NCI-H146 (cell line): ENCODE data around the gene COX11.

Source experiments
- DNase-seq: peaks from one replicate; lab custom pipeline; 2025; lab: John Stamatoyannopoulos, UW

Gene COX11

GRCh38 chr17:54967621-54968261, 713 bp downstream of the COX11 start:
- DNase-seq = peak; percentile 42

DNA sequence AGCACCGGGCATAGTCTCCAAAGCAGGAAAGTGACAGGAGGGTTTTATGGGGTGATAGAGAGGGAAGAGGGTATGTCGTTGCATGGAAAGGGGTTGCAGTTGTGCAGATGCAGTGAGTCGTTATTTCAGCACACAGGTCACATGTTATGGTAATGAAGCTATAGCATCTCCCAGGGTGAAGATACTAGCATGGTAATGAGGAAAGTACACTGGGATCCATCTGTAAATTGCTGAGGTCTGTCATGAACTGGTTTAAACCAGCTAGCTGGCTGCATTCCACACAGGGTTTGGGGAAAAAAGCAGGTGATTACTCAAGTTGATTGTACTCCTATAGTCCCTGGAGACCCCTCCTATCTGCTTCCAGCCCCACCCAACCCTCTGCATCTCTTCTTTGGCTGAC, 11.7 kb downstream of the COX11 start:
- no peak for DNase-seq

- no peak for DNase-seq
Measured at GRCh38 chr17:54951286-54951685, 17.2 kb downstream of the COX11 start.

DNA sequence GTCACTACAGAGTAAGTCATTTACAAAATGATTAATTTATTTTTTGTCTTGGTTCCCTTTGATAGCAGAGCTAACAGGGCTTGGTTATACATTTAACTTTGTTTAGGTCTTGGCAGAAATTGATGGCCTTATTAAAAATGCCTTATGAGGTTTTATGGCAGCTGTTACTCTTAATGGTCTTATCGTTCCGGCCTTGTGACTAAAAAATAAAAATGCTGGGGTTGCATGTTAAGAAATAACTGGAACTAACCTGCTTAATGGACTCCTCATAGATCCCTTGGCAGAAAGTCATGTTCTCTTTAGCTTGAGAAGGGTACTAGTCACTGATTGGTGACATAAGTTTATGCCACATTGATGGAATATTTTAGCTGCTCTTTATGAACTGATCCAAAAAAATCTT, 18.3 kb downstream of the COX11 start:
- no peak for DNase-seq

GRCh38 chr17:54948380-54948779, 20.1 kb downstream of the COX11 start:
- DNase-seq = no peak

DNA sequence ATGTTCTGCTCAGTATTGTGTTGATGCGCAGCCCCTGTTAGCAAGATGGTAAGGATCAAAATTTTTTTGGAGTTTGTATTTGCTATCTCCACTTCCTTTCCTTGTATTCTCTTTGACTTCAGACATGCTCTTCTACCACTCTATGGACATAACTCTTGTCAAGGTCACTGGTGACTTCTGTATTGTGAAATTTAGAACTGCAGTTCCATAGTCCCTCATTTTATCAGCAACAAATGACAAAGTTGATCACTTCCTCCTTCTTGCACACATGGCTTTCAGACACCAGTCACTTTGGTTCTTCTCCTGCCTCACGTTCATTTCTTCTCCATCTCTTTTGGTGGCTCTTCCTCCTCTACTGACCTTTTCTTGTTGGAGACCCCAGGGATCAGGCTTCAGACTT, 21.1 kb downstream of the COX11 start:
- DNase-seq = no peak

DNA sequence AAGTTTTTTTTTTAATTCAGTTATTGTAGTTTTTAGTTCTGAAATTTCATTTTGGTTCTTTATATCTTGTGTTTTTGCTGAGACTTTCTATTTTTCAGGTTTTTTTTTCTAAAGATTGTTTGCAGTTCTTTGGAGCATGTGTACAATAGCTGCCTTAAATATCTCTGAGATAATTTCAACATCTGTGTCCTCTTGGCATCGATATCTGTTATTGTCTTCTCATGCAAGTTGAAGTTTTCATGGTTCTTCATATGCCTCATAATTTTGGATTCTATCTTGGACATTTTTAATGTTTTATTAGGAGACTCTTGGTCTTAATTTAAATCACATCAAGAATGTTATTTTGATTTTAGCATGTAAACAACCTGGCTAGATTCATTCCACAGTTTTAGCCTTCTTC, 22.8 kb downstream of the COX11 start:
- DNase-seq = no peak

- no peak for DNase-seq
Measured at GRCh38 chr17:54945231-54945630, 23.2 kb downstream of the COX11 start.

DNA sequence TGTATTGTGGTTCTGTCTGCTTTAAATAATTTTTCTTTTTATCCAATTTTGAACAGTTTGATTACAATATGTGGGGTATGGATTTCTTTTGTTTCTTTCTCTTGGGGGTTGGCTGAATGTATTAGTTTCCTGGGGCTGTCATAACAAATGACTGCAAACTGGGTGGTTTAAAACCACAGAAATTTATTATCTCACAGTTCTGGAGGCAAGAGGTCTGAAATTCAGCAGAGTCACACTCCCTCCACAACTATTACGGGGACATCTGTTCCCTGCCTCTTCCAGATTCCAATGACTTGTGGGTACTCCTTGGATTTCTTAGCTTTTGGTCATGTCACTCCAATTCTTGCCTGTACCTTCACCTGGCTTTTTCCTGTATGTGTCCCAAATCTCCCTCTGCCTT, 23.7 kb downstream of the COX11 start:
- DNase-seq = no peak

- no peak for DNase-seq
Measured at GRCh38 chr17:54941285-54941684, 27.2 kb downstream of the COX11 start.

GRCh38 chr17:54937426-54937825, 31.0 kb downstream of the COX11 start:
- no peak for DNase-seq

DNA sequence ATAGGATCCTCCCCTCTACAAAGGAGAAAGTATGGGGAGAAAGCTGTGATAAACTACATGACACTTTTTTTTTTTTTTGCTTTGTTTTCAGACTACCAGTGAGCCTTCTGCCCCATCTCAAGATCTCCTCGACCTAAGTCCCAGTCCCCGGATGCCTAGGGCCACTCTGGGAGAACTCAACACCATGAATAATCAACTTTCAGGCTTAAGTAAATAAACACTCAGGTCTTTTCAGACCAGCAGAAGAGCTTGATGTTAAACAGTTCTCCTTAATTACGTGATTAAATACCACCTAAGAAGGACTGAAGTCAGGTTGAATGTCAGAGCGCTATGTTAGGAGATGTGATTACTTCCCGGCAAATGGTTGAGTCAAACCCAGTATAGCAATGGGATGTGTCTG, 31.4 kb downstream of the COX11 start:
- no peak for DNase-seq

DNA sequence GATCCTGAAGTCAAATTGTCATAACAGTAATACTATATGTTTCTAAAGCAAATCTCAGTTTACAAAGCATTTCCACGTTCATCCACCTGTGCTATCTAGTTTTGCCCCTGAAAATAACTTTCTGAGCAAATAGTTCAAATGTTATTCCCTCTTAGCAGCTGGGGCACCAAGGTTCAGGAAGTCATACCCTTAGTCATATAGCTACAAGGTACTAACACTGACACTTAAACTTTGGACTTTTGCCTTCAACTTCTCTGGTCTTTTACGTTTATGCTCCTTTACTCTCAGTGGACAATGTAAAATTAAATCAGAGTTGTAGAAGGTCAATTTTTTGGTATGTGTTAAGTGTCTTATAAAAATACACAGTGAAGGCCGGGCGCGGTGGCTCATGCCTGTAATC, 33.0 kb downstream of the COX11 start:
- DNase-seq = no peak

GRCh38 chr17:54933921-54934320, 34.5 kb downstream of the COX11 start:
- DNase-seq = no peak

GRCh38 chr17:54932711-54933110, 35.7 kb downstream of the COX11 start:
- no peak for DNase-seq

DNA sequence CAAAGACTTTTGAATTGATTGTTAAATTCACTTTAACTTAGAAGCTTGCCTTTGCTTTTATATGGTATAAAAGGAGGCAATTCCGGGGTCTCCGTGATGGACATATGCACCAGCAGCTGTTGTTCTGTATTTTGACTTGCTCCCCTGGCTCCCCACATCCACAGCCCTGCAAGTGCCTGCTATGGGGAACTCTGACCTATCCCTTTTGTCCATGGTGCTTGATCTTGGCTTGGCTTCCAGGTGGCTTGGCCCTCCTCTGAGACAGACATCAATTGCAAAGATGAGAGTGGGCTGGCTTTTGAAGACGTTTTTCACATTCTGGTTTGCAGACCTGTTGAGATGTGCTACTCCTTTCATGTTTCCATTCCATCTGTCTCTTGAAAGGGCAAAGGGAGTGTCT, 40.9 kb downstream of the COX11 start:
- DNase-seq = no peak

- no peak for DNase-seq
Measured at GRCh38 chr17:54924405-54924804, 44.0 kb downstream of the COX11 start.

DNA sequence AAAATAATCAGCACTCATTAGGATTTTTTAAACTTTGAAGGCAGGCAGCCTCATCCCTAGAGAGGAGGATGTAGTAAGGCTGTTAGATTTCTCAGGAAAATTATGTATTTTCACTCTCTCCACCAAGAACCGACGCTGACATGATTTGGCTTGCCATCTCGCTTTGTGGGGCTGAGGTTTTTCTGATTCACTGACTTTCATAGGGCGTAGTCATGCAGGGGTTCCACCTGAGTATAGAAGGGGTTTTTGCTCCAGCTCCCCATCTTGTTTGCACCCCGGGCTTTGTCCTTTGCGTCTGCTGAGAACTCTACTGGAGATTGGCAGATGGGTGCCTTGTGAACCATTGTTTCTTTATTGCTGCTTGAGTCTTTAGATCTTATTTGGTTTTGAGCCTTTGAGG, 47.6 kb downstream of the COX11 start:
- DNase-seq = no peak

DNA sequence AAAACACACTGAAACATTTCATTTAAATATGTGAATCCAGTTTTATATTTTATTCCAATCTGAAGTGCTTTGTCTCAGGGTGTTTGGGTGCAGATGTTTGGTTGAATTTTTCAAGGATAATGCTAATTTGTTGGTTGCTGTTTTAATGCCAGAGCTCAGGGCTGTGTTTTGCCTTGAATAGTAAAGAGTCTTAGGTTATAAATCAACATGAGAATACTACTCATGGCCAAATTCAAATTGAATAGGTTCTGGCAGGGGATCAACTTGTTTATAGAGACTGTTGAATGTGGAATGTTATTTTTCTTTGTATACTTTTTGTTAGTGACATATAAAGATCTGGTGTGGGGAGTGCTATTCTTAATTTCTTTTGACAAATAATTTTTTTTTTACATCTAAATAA, 49.0 kb downstream of the COX11 start:
- DNase-seq = no peak

- no peak for DNase-seq
Measured at GRCh38 chr17:54916721-54917120, 51.7 kb downstream of the COX11 start.
